Testis (tissue), 2 donors: ENCODE data around the gene WIPF2.
"Not testable (repeated sequence)": the region's sequence is repeated elsewhere in the genome, so short reads cannot be mapped to it uniquely, and the experiment has no call there.

ENCODE experiments used
- CTCF ChIP-seq, 3 experiments: fragments of 450-650 bp in 2 of 3; fragments of 200-600 bp in 1 of 3; sonication (generic) in 1 of 3; IDR thresholded peaks; one replicate each; pipeline ENCODE4 v1.5.1; 2016 to 2019; ENCODE audit warnings: antibody characterized with exemption in 3 of 3, mild to moderate bottlenecking in 2 of 3, moderate library complexity in 1 of 3
- POLR2A ChIP-seq: fragments of 450-650 bp; IDR thresholded peaks from one replicate; pipeline ENCODE4 v1.6.1; 2017; ENCODE audit warnings: antibody characterized with exemption, mild to moderate bottlenecking, moderate library complexity

- TF ChIP-seq CTCF (IDR thresholded peaks at IDR 0.05); POLR2A: not testable (repeated sequence)
Observed at GRCh38 chr17:40206193-40206592, 12.9 kb upstream of the WIPF2 start.
